SU-DHL-6 (cell line): ENCODE results near the gene SMIM5.

ENCODE experiments used
- H2AFZ ChIP-seq: fragments of 200-600 bp; sonication (generic); 2 replicates; pipeline ENCODE4 v1.6.1; 2014; ENCODE audit warnings: low read depth, mild to moderate bottlenecking, moderate library complexity, mixed read lengths, antibody characterized with exemption, low read length; ENCODE audit not compliant: severe bottlenecking
- H3F3A ChIP-seq: fragments of 200-600 bp; shearing (Covaris generic); 2 replicates; pipeline ENCODE4 v1.6.0; 2016; ENCODE audit warnings: antibody characterized with exemption, mild to moderate bottlenecking; ENCODE audit not compliant: insufficient read depth
- H3K27ac ChIP-seq: fragments of 200-600 bp; sonication (generic); 2 replicates; pipeline ENCODE4 v1.5.1; 2016; ENCODE audit warnings: low read depth, mild to moderate bottlenecking, low read length, moderate library complexity, mixed read lengths
- H3K27me3 ChIP-seq: fragments of 200-600 bp; sonication (generic), shearing (Covaris generic); 2 replicates; pipeline ENCODE4 v1.6.0; 2014; ENCODE audit warnings: mild to moderate bottlenecking, low read length
- H3K36me3 ChIP-seq: fragments of 200-600 bp; sonication (generic); 2 replicates; pipeline ENCODE4 v1.6.1; 2014; ENCODE audit warnings: mild to moderate bottlenecking, low read length, mixed read lengths
- H3K4me2 ChIP-seq: fragments of 300-600, 200-600 bp; shearing (Covaris generic), sonication (generic); 2 replicates; pipeline ENCODE4 v1.6.0; 2014; ENCODE audit warnings: low read length, low read depth, mild to moderate bottlenecking; ENCODE audit not compliant: poor library complexity, severe bottlenecking
- H3K4me3 ChIP-seq: fragments of 200-600 bp; sonication (generic); 2 replicates; pipeline ENCODE4 v1.5.1; 2014; ENCODE audit warnings: antibody characterized with exemption, low read length, mild to moderate bottlenecking, mixed read lengths; ENCODE audit not compliant: insufficient read depth, poor library complexity, severe bottlenecking
- H3K79me2 ChIP-seq: fragments of 200-600 bp; sonication (generic); 2 replicates; pipeline ENCODE4 v1.6.1; 2014; ENCODE audit warnings: mild to moderate bottlenecking, low read length, moderate library complexity; ENCODE audit not compliant: insufficient read depth
- H3K9ac ChIP-seq: fragments of 200-600 bp; sonication (generic); 2 replicates; pipeline ENCODE4 v1.7.0; 2014; ENCODE audit warnings: mild to moderate bottlenecking, low read length
- H3K9me2 ChIP-seq: fragments of 200-600 bp; sonication (generic); replicated peaks from 2 replicates; pipeline ENCODE4 v1.6.1; 2014; ENCODE audit warnings: low read length; ENCODE audit not compliant: insufficient read depth
- H3K9me3 ChIP-seq: fragments of 200-600 bp; sonication (generic); 2 replicates; pipeline ENCODE4 v1.6.1; 2014; ENCODE audit warnings: low read length, mixed read lengths; ENCODE audit not compliant: insufficient read depth
- H4K20me1 ChIP-seq: fragments of 200-600 bp; sonication (generic); 2 replicates; pipeline ENCODE4 v1.6.1; 2014; ENCODE audit warnings: low read depth, mild to moderate bottlenecking, antibody characterized with exemption, low read length, moderate library complexity, mixed read lengths
- CTCF ChIP-seq: fragments of 200-600 bp; sonication (generic); IDR thresholded peaks from one replicate; pipeline ENCODE4 v1.5.1; 2017; ENCODE audit warnings: antibody characterized with exemption, mild to moderate bottlenecking, low read length, moderate library complexity; ENCODE audit not compliant: insufficient read depth, poor library complexity, severe bottlenecking
- EZH2phosphoT487 ChIP-seq: fragments of 200-600 bp; sonication (generic), shearing (Covaris generic); conservative IDR thresholded peaks from 2 replicates; pipeline ENCODE4 v1.6.1; 2018; ENCODE audit warnings: mild to moderate bottlenecking, antibody characterized with exemption, low read length, moderate library complexity, mixed read lengths

Gene SMIM5

GRCh38 chr17:75601057-75601987 is 31.9 kb upstream of the SMIM5 start:
- Histone ChIP-seq H3K4me3 (no peak overlapping the region), H3K9ac (no peak overlapping the region), H3K79me2 (no peaks in the 10 kb centered on the region), H2AFZ (no peak overlapping the region), H3K27me3 (no peaks in the 10 kb centered on the region), H3K4me2 (no peak overlapping the region), H3K27ac (no peak overlapping the region), H4K20me1 (no peaks in the 10 kb centered on the region), H3F3A (no peaks in the 10 kb centered on the region), H3K9me2 (no peaks in the 10 kb centered on the region), H3K9me3 (no peaks in the 10 kb centered on the region), H3K36me3 (no peaks in the 10 kb centered on the region)
- no peak for TF ChIP-seq EZH2phosphoT487
- peak; percentile 88 for TF ChIP-seq CTCF

- no peak for TF ChIP-seq EZH2phosphoT487
- TF ChIP-seq CTCF = no peak
- Histone ChIP-seq H3K9ac (no peak overlapping the region), H2AFZ (no peak overlapping the region), H3K4me3 (no peak overlapping the region), H4K20me1 (no peaks in the 10 kb centered on the region), H3K36me3 (no peaks in the 10 kb centered on the region), H3F3A (no peaks in the 10 kb centered on the region), H3K9me2 (no peaks in the 10 kb centered on the region), H3K4me2 (no peak overlapping the region), H3K27ac (no peak overlapping the region), H3K27me3 (no peaks in the 10 kb centered on the region), H3K79me2 (no peaks in the 10 kb centered on the region), H3K9me3 (no peaks in the 10 kb centered on the region)
Observed at GRCh38 chr17:75602644-75603043, 30.6 kb upstream of the SMIM5 start.

DNA sequence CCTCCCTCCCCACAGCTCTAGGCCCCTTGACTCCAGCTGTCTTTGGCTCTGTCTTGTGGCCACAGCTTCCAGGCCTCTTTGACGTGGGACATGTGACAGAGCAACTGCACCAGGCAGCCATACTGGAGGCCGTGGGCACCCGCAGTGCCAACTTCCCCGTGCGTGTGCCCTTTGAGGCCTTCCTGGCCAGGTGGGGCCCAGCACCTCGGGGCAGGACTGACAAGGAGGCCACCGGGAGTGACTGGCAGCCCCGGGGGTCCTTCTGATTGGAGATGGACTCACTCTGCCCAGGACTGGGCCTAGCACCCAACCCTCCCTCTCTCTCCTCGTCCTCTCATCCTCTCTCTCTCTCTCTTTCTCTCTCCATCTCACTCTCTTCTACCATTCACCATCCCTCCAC is 30.1 kb upstream of the SMIM5 start:
- no peaks in the 10 kb centered on the region for H3K9me2 ChIP-seq
- H2AFZ ChIP-seq = no peak overlapping the region
- no peaks in the 10 kb centered on the region for H3K27me3 ChIP-seq
- no peaks in the 10 kb centered on the region for H3K36me3 ChIP-seq
- no peak for TF ChIP-seq CTCF
- TF ChIP-seq EZH2phosphoT487 = no peak
- no peak overlapping the region for H3K4me3 ChIP-seq
- no peak overlapping the region for H3K27ac ChIP-seq
- no peaks in the 10 kb centered on the region for H3K9me3 ChIP-seq
- H3K9ac ChIP-seq = no peak overlapping the region
- no peaks in the 10 kb centered on the region for H3K79me2 ChIP-seq
- no peaks in the 10 kb centered on the region for H4K20me1 ChIP-seq
- H3K4me2 ChIP-seq = no peak overlapping the region
- H3F3A ChIP-seq = no peaks in the 10 kb centered on the region
